Activated T-helper 1 cell treated with Interleukin-2 at 50 U/mL for 16 hours (primary cell): ENCODE results near the gene TBC1D10B.

Source experiments
- DNase-seq: peaks from one replicate; pipeline ENCODE4 v3.0.0-alpha.2; 2020; ENCODE audit warnings: low read depth

The TBC1D10B gene

GRCh38 chr16:30370456-30371247 is at the start of gene TBC1D10B:
Gene TBC1D10B, minus strand, starts transcription at chr16:30370494. Its CDS starts 311 bp downstream, at chr16:30370183.
- peak; percentile 98 for DNase-seq

GRCh38 chr16:30418350-30419181 is 48.3 kb upstream of the TBC1D10B start:
- DNase-seq = no peak

- DNase-seq = peak; percentile 84
Measured at GRCh38 chr16:30417529-30418349, 47.4 kb upstream of the TBC1D10B start.

- DNase-seq = no peak
Measured at GRCh38 chr16:30416624-30417528, 46.6 kb upstream of the TBC1D10B start.

GRCh38 chr16:30416047-30416603 is 45.8 kb upstream of the TBC1D10B start:
- no peak for DNase-seq

GRCh38 chr16:30414159-30414558 is 43.9 kb upstream of the TBC1D10B start:
- DNase-seq = no peak

GRCh38 chr16:30413112-30413806 is 43.0 kb upstream of the TBC1D10B start:
- DNase-seq = no peak

- DNase-seq = peak; percentile 89
Measured at GRCh38 chr16:30409125-30410060, 39.1 kb upstream of the TBC1D10B start.

- DNase-seq = no peak
Measured at GRCh38 chr16:30407804-30408534, 37.7 kb upstream of the TBC1D10B start.

GRCh38 chr16:30407102-30407803 is 37.0 kb upstream of the TBC1D10B start, which contains the start of gene ZNF771:
Gene ZNF771, plus strand, starts transcription at chr16:30407606. Its CDS starts 448 bp downstream, at chr16:30408054.
- peak; percentile 84 for DNase-seq

GRCh38 chr16:30406795-30407101 is 36.5 kb upstream of the TBC1D10B start:
- DNase-seq = no peak

GRCh38 chr16:30401768-30402425 is 31.6 kb upstream of the TBC1D10B start:
- DNase-seq = no peak

GRCh38 chr16:30399435-30400186 is 29.3 kb upstream of the TBC1D10B start:
- no peak for DNase-seq

- no peak for DNase-seq
Measured at GRCh38 chr16:30398661-30399434, 28.6 kb upstream of the TBC1D10B start.

GRCh38 chr16:30397776-30398660 is 27.7 kb upstream of the TBC1D10B start:
- no peak for DNase-seq
